ENCODE data around the gene IGSF5.

DNA sequence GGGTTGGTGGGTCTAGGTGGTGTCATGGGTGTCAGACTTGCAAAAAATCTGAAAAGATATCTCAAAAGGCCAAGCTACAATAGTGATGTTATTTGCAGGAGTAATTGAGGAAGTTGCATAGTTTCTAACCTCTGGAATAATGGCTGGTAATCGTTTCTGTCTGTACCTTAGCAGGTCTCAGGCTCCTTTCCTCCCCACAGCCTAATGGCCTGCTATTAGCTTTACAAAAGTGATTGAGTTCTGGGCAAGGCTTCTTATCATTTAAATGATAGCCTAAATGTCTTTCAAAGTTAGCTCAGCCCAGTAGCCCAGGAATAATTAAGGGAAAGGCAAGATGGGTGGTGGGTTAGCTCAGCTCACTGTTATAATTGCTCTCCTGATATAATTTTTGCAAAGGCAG is 37.7 kb upstream of the IGSF5 start:
- TF ChIP-seq, protein P1, sequence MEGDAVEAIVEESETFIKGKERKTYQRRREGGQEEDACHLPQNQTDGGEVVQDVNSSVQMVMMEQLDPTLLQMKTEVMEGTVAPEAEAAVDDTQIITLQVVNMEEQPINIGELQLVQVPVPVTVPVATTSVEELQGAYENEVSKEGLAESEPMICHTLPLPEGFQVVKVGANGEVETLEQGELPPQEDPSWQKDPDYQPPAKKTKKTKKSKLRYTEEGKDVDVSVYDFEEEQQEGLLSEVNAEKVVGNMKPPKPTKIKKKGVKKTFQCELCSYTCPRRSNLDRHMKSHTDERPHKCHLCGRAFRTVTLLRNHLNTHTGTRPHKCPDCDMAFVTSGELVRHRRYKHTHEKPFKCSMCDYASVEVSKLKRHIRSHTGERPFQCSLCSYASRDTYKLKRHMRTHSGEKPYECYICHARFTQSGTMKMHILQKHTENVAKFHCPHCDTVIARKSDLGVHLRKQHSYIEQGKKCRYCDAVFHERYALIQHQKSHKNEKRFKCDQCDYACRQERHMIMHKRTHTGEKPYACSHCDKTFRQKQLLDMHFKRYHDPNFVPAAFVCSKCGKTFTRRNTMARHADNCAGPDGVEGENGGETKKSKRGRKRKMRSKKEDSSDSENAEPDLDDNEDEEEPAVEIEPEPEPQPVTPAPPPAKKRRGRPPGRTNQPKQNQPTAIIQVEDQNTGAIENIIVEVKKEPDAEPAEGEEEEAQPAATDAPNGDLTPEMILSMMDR (IDR thresholded peaks at IDR 0.05): no peak
- no peak for TF ChIP-seq EP300 (IDR thresholded peaks at IDR 0.05; ENCODE audit: low read depth)
- TF ChIP-seq POLR2AphosphoS5 (IDR thresholded peaks at IDR 0.05): no peak

Measured in transverse colon (tissue), 4 donors.